A673 (cell line): Measurements from ENCODE around the gene C19orf44. TPM values are rescaled to one million over a fixed set of nuclear protein-coding genes. Genes with fewer than 3 reads are reported as not detected.
A peak's percentile ranks its signal among the peaks of the same experiment; 100 is the strongest.
"Not testable (repeated sequence)": the region's sequence is repeated elsewhere in the genome, so short reads cannot be mapped to it uniquely, and the experiment has no call there.

Source experiments
- BruUV-seq: library from RNA; stranded (reverse); fragments of 400-500 nt; replicated peaks from 2 replicates; lab custom pipeline; 2021; lab: Mats Ljungman, UMichigan
- CTCF ChIA-PET: fragments of 300-600 bp; sonication (Branson Sonifier 250); formaldehyde crosslinking; loops from one replicate; lab custom pipeline; 2022; ENCODE audit warnings: antibody characterized with exemption; lab: Charles Lee
- POLR2A ChIA-PET: fragments of 300-600 bp; sonication (Branson Sonifier 250); formaldehyde crosslinking; loops from one replicate; lab custom pipeline; 2022; ENCODE audit warnings: antibody characterized with exemption; ENCODE audit not compliant: low non-redundant PET; lab: Charles Lee
- DNase-seq: peaks from one replicate; pipeline ENCODE4 v3.0.0-alpha.2; 2015; ENCODE audit warnings: low spot score
- H3K27ac ChIP-seq: fragments of 200-600 bp; sonication (generic); 2 replicates; pipeline ENCODE4 v1.5.1; 2016; ENCODE audit warnings: mixed run types, low read depth, mild to moderate bottlenecking, mixed read lengths, antibody characterized with exemption, low read length; ENCODE audit not compliant: poor library complexity, severe bottlenecking
- H3K27me3 ChIP-seq: fragments of 200-600 bp; sonication (generic); replicated peaks from 2 replicates; pipeline ENCODE4 v1.6.1; 2017; ENCODE audit warnings: mixed run types, low read depth, mild to moderate bottlenecking, mixed read lengths, antibody characterized with exemption, low read length; ENCODE audit not compliant: insufficient read depth, poor library complexity
- H3K36me3 ChIP-seq: fragments of 200-600 bp; sonication (generic); 2 replicates; pipeline ENCODE4 v1.6.1; 2016; ENCODE audit warnings: mixed run types, mild to moderate bottlenecking, mixed read lengths, antibody characterized with exemption, low read length; ENCODE audit not compliant: insufficient read depth, poor library complexity, severe bottlenecking
- H3K4me1 ChIP-seq: fragments of 200-600 bp; sonication (generic); 2 replicates; pipeline ENCODE4 v1.6.1; 2017; ENCODE audit warnings: mixed run types, mild to moderate bottlenecking, mixed read lengths, antibody characterized with exemption, low read length; ENCODE audit not compliant: insufficient read depth, poor library complexity, severe bottlenecking
- H3K4me3 ChIP-seq: fragments of 200-600 bp; sonication (generic); 2 replicates; pipeline ENCODE4 v1.5.1; 2016; ENCODE audit warnings: low read depth, mixed run types, mild to moderate bottlenecking, mixed read lengths, low read length; ENCODE audit not compliant: poor library complexity, severe bottlenecking
- H3K9me3 ChIP-seq: fragments of 200-600 bp; sonication (generic); 2 replicates; pipeline ENCODE4 v1.6.1; 2016; ENCODE audit warnings: mixed run types, low read depth, mild to moderate bottlenecking, mixed read lengths, antibody characterized with exemption, low read length; ENCODE audit not compliant: poor library complexity, severe bottlenecking
- EZH2 ChIP-seq: fragments of 200-600 bp; sonication (generic); IDR thresholded peaks from 2 replicates; pipeline ENCODE4 v1.6.1; 2017; ENCODE audit warnings: borderline replicate concordance, low read depth, mild to moderate bottlenecking, mixed read lengths, antibody characterized with exemption, low read length; ENCODE audit not compliant: poor library complexity, severe bottlenecking
- intact Hi-C: fragments of 100-400 bp; cut with micrococcal nuclease; formaldehyde crosslinking; loops from one replicate; pipeline ENCODE4 v1.10.0; 2022; ENCODE audit not compliant: unreplicated experiment
- total RNA-seq: library from RNA; stranded (reverse); gene quantifications from 2 replicates; pipeline ENCODE4 v1.2.3, GENCODE V29; 2021
- TF ChIP-seq, protein P1 (sequence below): fragments of 300-800, 200-600 bp; sonication (generic); conservative IDR thresholded peaks from 2 replicates; pipeline ENCODE4 v1.5.1; 2017; ENCODE audit warnings: low read depth, mild to moderate bottlenecking, antibody characterized with exemption, low read length, moderate library complexity, mixed read lengths

The C19orf44 gene
- total RNA-seq, 1 experiment from 2014 or later, result 9.8 TPM

DNA sequence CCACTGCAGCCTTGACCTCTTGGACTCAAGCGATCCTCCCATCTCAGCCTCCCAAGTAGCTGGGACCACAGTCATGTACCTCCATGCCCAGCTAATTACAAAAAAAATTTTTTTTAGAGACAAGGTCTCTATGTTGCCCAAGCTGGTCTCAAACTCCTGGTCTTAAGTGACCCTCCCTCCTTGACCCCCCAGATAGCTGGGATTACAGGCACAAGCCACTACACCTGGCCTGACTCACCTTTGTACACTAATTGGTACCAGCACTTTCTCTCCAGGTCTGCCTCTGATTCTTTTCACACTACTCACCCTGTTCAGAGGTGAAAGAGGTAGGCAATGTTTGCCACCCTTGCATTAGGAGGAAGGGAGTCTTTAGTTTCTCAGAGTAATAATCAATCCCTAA lies 18.9 kb upstream of the C19orf44 start:
- intact Hi-C loops, result no loop called here
- BruUV-seq, result no TSS peak
- no peaks in the 10 kb centered on the region for H3K36me3 ChIP-seq
- POLR2A ChIA-PET, result no interaction called here
- no peak overlapping the region for H3K4me3 ChIP-seq
- no peaks in the 10 kb centered on the region for H3K27me3 ChIP-seq
- TF ChIP-seq, protein P1, sequence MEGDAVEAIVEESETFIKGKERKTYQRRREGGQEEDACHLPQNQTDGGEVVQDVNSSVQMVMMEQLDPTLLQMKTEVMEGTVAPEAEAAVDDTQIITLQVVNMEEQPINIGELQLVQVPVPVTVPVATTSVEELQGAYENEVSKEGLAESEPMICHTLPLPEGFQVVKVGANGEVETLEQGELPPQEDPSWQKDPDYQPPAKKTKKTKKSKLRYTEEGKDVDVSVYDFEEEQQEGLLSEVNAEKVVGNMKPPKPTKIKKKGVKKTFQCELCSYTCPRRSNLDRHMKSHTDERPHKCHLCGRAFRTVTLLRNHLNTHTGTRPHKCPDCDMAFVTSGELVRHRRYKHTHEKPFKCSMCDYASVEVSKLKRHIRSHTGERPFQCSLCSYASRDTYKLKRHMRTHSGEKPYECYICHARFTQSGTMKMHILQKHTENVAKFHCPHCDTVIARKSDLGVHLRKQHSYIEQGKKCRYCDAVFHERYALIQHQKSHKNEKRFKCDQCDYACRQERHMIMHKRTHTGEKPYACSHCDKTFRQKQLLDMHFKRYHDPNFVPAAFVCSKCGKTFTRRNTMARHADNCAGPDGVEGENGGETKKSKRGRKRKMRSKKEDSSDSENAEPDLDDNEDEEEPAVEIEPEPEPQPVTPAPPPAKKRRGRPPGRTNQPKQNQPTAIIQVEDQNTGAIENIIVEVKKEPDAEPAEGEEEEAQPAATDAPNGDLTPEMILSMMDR, result no peak
- no peak for TF ChIP-seq EZH2
- H3K27ac ChIP-seq, result no peak overlapping the region
- DNase-seq, result no peak
- no peaks in the 10 kb centered on the region for H3K9me3 ChIP-seq
- peaks cover 2% of the 10 kb centered on the region for H3K4me1 ChIP-seq
- CTCF ChIA-PET, result no interaction called here

DNA sequence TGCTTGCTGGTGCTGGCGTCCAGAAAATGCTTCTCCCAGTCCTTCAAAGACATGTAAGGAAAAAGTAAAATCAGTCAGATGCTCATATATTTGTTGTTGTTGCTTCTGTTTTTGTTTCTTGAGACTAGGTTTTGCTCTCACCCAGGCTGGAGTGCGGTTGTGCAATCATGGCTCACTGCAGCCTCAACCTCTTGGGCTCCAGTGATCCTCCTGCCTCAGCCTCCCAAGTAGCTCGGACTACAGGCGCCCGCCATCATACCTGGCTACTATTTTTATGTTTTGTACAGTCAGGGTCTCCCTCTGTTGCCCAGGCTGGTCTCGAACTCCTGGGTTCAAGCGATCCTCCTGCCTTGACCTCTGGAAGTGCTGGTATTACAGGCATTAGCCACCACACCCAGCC lies 13.4 kb upstream of the C19orf44 start:
- TF ChIP-seq, protein P1, result no peak
- no peak for TF ChIP-seq EZH2
- POLR2A ChIA-PET, result no interaction called here
- Histone ChIP-seq H3K27me3 (no peaks in the 10 kb centered on the region), H3K9me3 (no peaks in the 10 kb centered on the region), H3K4me3 (no peak overlapping the region), H3K36me3 (no peaks in the 10 kb centered on the region), H3K27ac (no peak overlapping the region), H3K4me1 (no peaks in the 10 kb centered on the region)
- CTCF ChIA-PET, result no interaction called here
- no peak for DNase-seq
- no TSS peak for BruUV-seq
- intact Hi-C loops, result no loop called here

DNA sequence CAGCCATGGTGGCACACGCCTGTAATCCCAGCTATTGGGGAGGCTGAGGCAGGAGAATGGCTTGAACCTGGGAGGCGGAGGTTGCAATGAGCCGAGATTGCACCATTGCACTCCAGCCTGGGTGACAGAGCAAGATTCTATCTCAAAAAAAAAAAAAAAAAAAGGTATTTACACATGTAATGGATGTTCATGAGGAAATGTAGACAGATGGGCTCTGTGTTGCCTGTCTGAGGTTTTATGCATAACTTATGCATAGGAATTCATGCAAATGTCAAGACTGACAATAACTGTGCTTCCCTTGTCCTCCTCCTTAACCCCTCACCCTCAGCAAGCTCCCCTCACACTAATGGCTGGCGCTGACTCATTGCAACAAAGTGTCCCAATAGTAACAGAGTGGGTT lies 9.7 kb upstream of the C19orf44 start:
- POLR2A ChIA-PET, result not testable (repeated sequence)

DNA sequence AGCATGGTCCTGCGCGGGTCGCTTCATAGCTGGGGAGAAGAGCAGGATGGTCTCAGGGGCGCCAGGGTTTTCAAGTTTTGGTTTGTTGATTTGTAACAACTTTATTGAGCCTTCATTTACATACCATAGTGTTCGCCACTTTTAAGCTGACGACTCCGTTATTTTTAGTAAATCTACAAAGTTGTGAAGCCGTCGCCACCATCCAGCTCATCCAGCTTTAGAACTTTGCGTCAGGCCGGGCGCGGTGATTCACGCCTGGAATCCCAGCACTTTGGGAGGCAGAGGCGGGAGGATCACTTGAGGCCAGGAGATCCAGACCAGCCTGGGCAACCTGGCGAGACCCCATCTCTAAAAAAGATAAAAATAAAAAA lies 404 bp downstream of the C19orf44 start:
- Histone ChIP-seq H3K27me3 (no peaks in the 10 kb centered on the region), H3K9me3 (no peaks in the 10 kb centered on the region), H3K36me3 (peaks cover 5% of the 10 kb centered on the region), H3K4me1 (peaks cover 5% of the 10 kb centered on the region), H3K27ac (no peak overlapping the region), H3K4me3 (peak overlapping the region; percentile 74)
- CTCF ChIA-PET, result no interaction called here
- intact Hi-C loops, result no loop called here
- TF ChIP-seq, protein P1, result no peak
- TF ChIP-seq EZH2, result no peak
- peak; percentile 38 for DNase-seq
- POLR2A ChIA-PET, result no interaction called here
- no TSS peak for BruUV-seq

More for the DNA sequence above, 9.7 kb upstream of the C19orf44 start:
- H3K4me1 ChIP-seq, H3K36me3 ChIP-seq, H3K4me3 ChIP-seq, H3K9me3 ChIP-seq, H3K27me3 ChIP-seq, H3K27ac ChIP-seq, intact Hi-C loops, CTCF ChIA-PET, BruUV-seq, DNase-seq: not testable (repeated sequence)
